ENCODE results near the gene IGFLR1. TPM values are rescaled to one million over a fixed set of nuclear protein-coding genes. Genes with fewer than 3 reads are reported as not detected.

The IGFLR1 gene
- total RNA-seq, 1 experiment from 2014 or later = 4.9 TPM

DNA sequence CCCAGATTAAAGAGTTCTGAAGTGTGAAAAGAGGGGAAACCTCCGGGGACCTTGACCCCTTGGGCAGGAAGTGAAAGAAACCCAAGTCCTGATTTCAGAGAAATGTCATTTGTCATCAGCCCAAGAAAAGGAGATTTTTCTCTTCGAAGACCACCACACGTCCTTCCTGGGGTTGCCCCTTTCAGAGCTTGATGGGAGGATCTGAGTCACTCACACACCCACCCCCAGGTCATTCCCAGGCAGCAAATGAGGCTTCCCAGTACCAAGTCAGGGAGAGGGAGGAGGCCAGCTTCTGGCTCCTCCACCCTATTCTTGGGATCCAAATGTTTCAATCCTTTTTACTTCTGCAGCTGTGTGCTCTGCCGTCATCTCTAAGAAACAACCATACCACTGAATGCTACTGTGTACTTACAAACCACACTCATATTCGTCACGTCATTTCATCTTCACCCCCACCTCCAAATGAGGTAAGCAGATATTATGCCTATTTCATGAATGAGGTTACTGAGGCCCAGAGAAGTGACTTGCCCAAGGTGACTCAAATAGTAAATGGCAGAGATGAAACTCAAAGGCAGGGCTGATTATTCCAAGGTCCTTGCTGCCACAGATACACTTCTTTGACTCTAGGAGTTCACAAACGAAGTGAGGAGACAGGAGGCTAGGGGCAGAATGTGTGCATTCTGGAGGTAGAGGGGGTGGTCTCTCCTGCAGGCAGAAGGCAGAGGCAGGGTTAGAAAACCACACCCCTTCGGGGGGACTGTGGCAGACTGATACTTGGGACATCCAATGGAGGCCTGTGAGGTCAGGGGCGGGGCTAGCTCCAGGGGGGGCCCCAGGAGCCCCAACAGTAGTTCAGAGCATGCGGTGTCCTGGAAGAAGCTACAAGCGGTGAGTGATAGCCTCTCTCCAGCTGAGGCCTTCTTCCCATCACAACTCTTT, 29.4 kb downstream of the IGFLR1 start:
- BruUV-seq (replicated peaks) = no TSS peak
- H3K4me3 ChIP-seq (ENCODE audit: low read depth, low read length, poor library complexity, severe bottlenecking) = no peak overlapping the region

DNA sequence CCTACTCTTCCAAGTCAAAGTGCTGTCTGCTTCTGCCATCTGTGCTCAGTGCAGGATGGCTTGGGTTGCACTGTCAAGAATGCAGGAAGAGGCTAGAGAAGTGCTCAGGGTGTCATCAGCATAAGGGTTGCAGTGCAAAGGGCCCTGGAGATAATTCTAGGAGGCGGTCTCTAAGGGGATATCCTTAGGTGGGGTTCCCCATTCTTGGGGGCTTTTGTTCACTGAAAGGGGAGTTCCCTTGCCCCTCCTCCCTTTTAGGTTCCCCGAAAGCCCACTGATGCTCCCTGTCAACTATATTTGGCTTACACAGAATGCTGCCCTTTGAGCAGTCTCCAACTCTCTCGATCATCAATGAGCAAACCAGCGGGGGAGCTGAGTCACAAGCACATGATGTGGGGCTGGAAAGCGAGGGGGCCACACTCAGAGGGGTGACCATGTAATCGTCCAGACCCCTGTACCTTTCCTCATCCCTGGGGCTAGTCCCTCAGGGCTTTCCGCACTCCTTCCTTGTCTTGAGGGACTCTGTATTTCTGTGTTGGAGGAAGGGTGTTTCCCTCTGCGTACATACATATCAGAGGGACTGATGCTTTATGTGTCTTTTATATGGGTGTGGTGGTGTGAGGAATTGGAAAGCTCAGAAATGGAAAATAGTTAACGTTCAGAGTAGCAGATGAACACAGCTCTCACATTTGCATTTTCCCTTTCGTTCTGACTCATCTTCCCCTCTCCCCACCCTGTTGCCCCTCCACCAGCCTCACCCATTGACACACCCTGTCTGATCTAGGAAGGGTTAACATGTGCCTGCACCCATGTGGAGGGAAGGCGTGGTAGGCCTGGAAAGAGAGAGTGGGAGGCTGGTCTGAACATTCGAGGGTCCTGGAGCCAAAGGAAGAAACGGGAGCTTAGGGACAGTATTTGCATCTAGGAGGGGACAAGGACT, 31.2 kb downstream of the IGFLR1 start:
- Histone ChIP-seq H3K9me3 (ENCODE audit: low read depth, low read length, poor library complexity, severe bottlenecking) (no peaks in the 10 kb centered on the region), H3K4me1 (ENCODE audit: insufficient read depth, low read length, poor library complexity, severe bottlenecking) (no peaks in the 10 kb centered on the region), H3K36me3 (ENCODE audit: insufficient read depth, low read length, poor library complexity, severe bottlenecking) (no peaks in the 10 kb centered on the region), H3K27ac (ENCODE audit: low read depth, low read length, poor library complexity, severe bottlenecking) (no peak overlapping the region), H3K4me3 (ENCODE audit: low read depth, low read length, poor library complexity, severe bottlenecking) (no peak overlapping the region), H3K27me3 (replicated peaks; ENCODE audit: insufficient read depth, low read depth, low read length, poor library complexity) (peaks cover 14% of the 10 kb centered on the region)
- no peak for TF ChIP-seq EZH2 (IDR thresholded peaks at IDR 0.05; ENCODE audit: borderline replicate concordance, low read depth, low read length, poor library complexity, severe bottlenecking)
- TF ChIP-seq, protein P1, sequence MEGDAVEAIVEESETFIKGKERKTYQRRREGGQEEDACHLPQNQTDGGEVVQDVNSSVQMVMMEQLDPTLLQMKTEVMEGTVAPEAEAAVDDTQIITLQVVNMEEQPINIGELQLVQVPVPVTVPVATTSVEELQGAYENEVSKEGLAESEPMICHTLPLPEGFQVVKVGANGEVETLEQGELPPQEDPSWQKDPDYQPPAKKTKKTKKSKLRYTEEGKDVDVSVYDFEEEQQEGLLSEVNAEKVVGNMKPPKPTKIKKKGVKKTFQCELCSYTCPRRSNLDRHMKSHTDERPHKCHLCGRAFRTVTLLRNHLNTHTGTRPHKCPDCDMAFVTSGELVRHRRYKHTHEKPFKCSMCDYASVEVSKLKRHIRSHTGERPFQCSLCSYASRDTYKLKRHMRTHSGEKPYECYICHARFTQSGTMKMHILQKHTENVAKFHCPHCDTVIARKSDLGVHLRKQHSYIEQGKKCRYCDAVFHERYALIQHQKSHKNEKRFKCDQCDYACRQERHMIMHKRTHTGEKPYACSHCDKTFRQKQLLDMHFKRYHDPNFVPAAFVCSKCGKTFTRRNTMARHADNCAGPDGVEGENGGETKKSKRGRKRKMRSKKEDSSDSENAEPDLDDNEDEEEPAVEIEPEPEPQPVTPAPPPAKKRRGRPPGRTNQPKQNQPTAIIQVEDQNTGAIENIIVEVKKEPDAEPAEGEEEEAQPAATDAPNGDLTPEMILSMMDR (conservative IDR thresholded peaks at IDR 0.05; ENCODE audit: low read depth, low read length) = no peak
- intact Hi-C loops (cut with micrococcal nuclease; ENCODE audit: unreplicated experiment) = no loop called here
- no peak for DNase-seq (ENCODE audit: low spot score)
- CTCF ChIA-PET = no interaction called here
- no TSS peak for BruUV-seq (replicated peaks)
- POLR2A ChIA-PET (ENCODE audit: low non-redundant PET) = no interaction called here

More for the DNA sequence above, 29.4 kb downstream of the IGFLR1 start:
- no peaks in the 10 kb centered on the region for H3K36me3 ChIP-seq (ENCODE audit: insufficient read depth, low read length, poor library complexity, severe bottlenecking)
- H3K27ac ChIP-seq (ENCODE audit: low read depth, low read length, poor library complexity, severe bottlenecking) = no peak overlapping the region
- DNase-seq (ENCODE audit: low spot score) = no peak
- ChIA-PET CTCF (no interaction called here), POLR2A (ENCODE audit: low non-redundant PET) (no interaction called here)
- H3K4me1 ChIP-seq (ENCODE audit: insufficient read depth, low read length, poor library complexity, severe bottlenecking) = peaks cover 5% of the 10 kb centered on the region
- TF ChIP-seq, protein P1 (conservative IDR thresholded peaks at IDR 0.05; ENCODE audit: low read depth, low read length) = no peak
- TF ChIP-seq EZH2 (IDR thresholded peaks at IDR 0.05; ENCODE audit: borderline replicate concordance, low read depth, low read length, poor library complexity, severe bottlenecking) = no peak
- intact Hi-C loops (cut with micrococcal nuclease; ENCODE audit: unreplicated experiment) = no loop called here
- H3K27me3 ChIP-seq (replicated peaks; ENCODE audit: insufficient read depth, low read depth, low read length, poor library complexity) = peaks cover 14% of the 10 kb centered on the region
- no peaks in the 10 kb centered on the region for H3K9me3 ChIP-seq (ENCODE audit: low read depth, low read length, poor library complexity, severe bottlenecking)

DNA sequence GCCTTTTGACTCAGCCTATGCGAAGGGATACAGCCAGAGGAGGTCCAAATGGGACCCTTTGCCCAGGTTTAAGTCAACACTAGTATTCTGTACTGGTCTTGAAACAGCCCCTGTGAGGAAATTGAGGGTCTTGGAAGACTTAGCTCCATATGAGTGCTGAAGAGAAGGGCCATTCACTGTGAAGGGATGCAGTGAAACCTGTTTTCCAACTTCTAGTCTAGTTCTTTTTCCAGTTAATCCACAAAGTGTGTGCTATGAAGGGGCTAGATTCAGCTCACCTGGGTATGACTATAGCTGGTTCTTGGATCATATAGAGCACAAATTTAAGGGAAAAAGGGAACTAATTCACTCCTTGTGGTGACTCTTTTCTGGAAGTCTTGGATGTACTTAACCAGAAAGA, 33.9 kb downstream of the IGFLR1 start:
- no peaks in the 10 kb centered on the region for H3K9me3 ChIP-seq (ENCODE audit: low read depth, low read length, poor library complexity, severe bottlenecking)
- H3K27ac ChIP-seq (ENCODE audit: low read depth, low read length, poor library complexity, severe bottlenecking) = no peak overlapping the region
- CTCF ChIA-PET = no interaction called here
- no peaks in the 10 kb centered on the region for H3K36me3 ChIP-seq (ENCODE audit: insufficient read depth, low read length, poor library complexity, severe bottlenecking)
- TF ChIP-seq EZH2 (IDR thresholded peaks at IDR 0.05; ENCODE audit: borderline replicate concordance, low read depth, low read length, poor library complexity, severe bottlenecking) = no peak
- TF ChIP-seq, protein P1 (conservative IDR thresholded peaks at IDR 0.05; ENCODE audit: low read depth, low read length) = no peak
- no peak for DNase-seq (ENCODE audit: low spot score)
- BruUV-seq (replicated peaks) = no TSS peak
- no peak overlapping the region for H3K4me3 ChIP-seq (ENCODE audit: low read depth, low read length, poor library complexity, severe bottlenecking)
- peaks cover 14% of the 10 kb centered on the region for H3K27me3 ChIP-seq (replicated peaks; ENCODE audit: insufficient read depth, low read depth, low read length, poor library complexity)
- H3K4me1 ChIP-seq (ENCODE audit: insufficient read depth, low read length, poor library complexity, severe bottlenecking) = no peaks in the 10 kb centered on the region
- intact Hi-C loops (cut with micrococcal nuclease; ENCODE audit: unreplicated experiment) = no loop called here
- POLR2A ChIA-PET (ENCODE audit: low non-redundant PET) = no interaction called here
